Ishikawa (cell line): ENCODE measurements around the gene SRPRB.

Experiments
- CEBPB ChIP-seq: IDR thresholded peaks from 2 replicates; pipeline ENCODE4 v1.6.1; 2012
- CREB1 ChIP-seq: IDR thresholded peaks from 2 replicates; pipeline ENCODE4 v1.6.1; 2012; ENCODE audit warnings: low read depth
- EGR1 ChIP-seq: IDR thresholded peaks from 2 replicates; pipeline ENCODE4 v1.6.1; 2012
- EP300 ChIP-seq: IDR thresholded peaks from 2 replicates; pipeline ENCODE4 v1.6.1; 2012; ENCODE audit warnings: borderline replicate concordance
- FOXM1 ChIP-seq: IDR thresholded peaks from 2 replicates; pipeline ENCODE4 v1.6.1; 2012; ENCODE audit warnings: low read depth, borderline replicate concordance
- NFIC ChIP-seq: IDR thresholded peaks from 2 replicates; pipeline ENCODE4 v1.6.1; 2012
- RAD21 ChIP-seq: IDR thresholded peaks from 2 replicates; pipeline ENCODE4 v1.6.1; 2012; ENCODE audit warnings: low read depth
- TAF1 ChIP-seq: IDR thresholded peaks from 2 replicates; pipeline ENCODE4 v1.6.1; 2012; ENCODE audit warnings: low read depth, mild to moderate bottlenecking
- TCF12 ChIP-seq: IDR thresholded peaks from 2 replicates; pipeline ENCODE4 v1.6.1; 2012; ENCODE audit warnings: low read depth
- TEAD4 ChIP-seq: IDR thresholded peaks from 2 replicates; pipeline ENCODE4 v1.6.1; 2012
- YY1 ChIP-seq: IDR thresholded peaks from 2 replicates; pipeline ENCODE4 v1.6.1; 2012; ENCODE audit warnings: low read depth
- ZBTB7A ChIP-seq: IDR thresholded peaks from 2 replicates; pipeline ENCODE4 v1.6.1; 2012; ENCODE audit warnings: low read depth
- TF ChIP-seq, protein P1 (sequence below): IDR thresholded peaks from 2 replicates; pipeline ENCODE4 v1.6.1; 2012; ENCODE audit warnings: low read depth, mild to moderate bottlenecking
- TF ChIP-seq, protein P2 (sequence below): IDR thresholded peaks from 2 replicates; pipeline ENCODE4 v1.6.1; 2012
- TF ChIP-seq, protein P3 (sequence below): IDR thresholded peaks from 2 replicates; pipeline ENCODE4 v1.6.1; 2012

Gene SRPRB

DNA sequence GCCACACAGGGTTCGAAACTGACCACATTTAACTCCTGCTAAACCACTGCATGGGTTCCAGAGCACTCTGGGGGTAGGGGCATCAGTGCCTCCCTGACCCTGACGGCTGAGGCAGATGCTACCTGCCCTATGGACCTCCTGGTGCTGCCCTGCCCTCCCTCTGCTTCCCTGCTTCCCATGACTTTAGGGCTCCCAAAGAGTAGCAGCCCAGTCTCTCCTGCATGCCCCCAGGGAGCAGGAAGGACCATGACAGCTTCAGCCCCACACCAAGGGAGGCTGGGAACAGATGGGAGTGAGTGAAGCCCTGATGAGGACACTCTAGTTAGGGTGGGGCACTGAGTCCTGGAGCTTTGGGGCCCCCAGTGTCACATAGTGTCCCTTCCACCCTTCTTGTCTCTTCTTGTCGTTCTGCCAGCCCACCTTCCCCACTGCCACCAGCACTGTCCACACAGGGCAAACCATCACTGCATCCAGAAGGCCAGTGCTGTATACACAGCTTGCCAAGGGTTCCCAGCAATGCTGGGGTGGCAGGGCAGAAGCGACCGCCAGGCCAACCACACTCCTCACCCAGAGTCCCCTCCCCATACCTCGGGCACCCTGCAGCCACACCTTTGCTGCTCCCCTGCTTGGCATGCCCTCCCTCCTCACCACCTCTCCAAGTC, 31.0 kb downstream of the SRPRB start:
- TF ChIP-seq TCF12 = no peak
- TF ChIP-seq RAD21 = no peak
- no peak for TF ChIP-seq CEBPB
- no peak for TF ChIP-seq FOXM1
- TF ChIP-seq EP300 = no peak
- TF ChIP-seq YY1 = no peak

DNA sequence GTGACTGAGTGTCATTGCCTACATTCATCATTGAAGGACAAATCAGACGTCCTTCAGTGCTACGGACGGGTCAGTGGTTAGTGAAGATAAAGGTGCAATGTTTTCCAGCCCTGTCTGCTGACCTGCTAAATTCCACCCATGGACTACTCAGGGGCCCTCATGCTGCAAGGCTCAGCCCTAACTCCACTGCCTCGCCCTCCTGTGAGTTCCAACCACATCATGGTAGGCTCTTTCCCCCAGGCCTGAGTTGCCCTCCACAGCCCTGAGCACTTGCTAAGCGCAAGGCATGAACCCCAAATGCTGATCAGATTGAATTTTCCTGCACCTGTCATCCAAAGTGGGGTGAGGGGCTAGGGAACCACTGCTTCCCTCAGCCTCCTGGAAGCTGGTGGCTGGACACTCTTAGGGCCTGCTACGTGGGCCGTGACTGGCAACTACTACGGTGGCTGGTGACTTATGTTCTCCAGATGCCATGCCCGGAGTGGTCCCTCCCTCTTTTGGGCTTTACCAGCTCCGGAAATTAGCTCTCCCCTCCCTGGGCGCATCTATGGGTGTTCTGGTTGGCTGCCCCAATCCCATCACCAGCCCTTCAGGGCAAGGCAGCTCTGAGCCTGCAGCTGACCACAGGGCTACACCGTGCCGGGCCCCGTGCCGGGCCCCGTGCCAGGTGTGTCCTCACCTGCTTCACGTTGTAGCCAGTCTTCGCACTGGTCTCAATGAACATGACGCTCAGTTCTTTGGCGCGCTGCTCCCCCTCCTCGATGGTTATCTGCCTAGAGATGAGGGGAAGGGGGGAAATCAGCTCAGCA, 32.1 kb downstream of the SRPRB start:
- TF ChIP-seq NFIC (no peak), FOXM1 (no peak), ZBTB7A (no peak), YY1 (no peak), TCF12 (no peak), EGR1 (no peak), CEBPB (no peak), TAF1 (no peak), EP300 (no peak), CREB1 (no peak), TEAD4 (no peak), RAD21 (no peak)
- TF ChIP-seq, protein P1, sequence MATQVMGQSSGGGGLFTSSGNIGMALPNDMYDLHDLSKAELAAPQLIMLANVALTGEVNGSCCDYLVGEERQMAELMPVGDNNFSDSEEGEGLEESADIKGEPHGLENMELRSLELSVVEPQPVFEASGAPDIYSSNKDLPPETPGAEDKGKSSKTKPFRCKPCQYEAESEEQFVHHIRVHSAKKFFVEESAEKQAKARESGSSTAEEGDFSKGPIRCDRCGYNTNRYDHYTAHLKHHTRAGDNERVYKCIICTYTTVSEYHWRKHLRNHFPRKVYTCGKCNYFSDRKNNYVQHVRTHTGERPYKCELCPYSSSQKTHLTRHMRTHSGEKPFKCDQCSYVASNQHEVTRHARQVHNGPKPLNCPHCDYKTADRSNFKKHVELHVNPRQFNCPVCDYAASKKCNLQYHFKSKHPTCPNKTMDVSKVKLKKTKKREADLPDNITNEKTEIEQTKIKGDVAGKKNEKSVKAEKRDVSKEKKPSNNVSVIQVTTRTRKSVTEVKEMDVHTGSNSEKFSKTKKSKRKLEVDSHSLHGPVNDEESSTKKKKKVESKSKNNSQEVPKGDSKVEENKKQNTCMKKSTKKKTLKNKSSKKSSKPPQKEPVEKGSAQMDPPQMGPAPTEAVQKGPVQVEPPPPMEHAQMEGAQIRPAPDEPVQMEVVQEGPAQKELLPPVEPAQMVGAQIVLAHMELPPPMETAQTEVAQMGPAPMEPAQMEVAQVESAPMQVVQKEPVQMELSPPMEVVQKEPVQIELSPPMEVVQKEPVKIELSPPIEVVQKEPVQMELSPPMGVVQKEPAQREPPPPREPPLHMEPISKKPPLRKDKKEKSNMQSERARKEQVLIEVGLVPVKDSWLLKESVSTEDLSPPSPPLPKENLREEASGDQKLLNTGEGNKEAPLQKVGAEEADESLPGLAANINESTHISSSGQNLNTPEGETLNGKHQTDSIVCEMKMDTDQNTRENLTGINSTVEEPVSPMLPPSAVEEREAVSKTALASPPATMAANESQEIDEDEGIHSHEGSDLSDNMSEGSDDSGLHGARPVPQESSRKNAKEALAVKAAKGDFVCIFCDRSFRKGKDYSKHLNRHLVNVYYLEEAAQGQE = no peak
- TF ChIP-seq, protein P2, sequence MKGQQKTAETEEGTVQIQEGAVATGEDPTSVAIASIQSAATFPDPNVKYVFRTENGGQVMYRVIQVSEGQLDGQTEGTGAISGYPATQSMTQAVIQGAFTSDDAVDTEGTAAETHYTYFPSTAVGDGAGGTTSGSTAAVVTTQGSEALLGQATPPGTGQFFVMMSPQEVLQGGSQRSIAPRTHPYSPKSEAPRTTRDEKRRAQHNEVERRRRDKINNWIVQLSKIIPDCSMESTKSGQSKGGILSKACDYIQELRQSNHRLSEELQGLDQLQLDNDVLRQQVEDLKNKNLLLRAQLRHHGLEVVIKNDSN = no peak
- TF ChIP-seq, protein P3, sequence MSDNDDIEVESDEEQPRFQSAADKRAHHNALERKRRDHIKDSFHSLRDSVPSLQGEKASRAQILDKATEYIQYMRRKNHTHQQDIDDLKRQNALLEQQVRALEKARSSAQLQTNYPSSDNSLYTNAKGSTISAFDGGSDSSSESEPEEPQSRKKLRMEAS = no peak

DNA sequence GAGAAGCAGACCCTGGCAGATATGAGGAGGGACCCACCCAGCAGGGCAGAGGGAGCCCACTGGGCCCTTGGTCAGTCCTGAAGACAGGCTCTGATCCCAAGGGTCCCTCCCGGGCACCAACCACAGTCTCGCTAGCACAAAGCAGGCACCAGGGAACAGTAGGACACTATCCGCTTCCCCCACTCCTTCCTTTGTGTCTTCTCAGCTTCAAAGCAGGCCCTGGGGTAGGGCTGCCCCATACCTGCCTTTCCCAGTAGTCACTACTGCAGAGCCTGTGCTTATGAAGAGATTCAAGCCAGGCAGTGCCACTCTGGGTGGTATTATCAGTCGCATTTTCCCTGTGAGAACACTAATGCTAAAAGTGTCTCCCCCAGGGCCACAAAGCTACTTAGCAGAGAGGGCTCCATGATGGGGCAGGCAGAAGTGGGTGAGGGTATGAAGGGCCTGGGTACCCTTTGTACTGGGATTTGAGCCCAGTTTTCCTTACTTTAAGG, 32.7 kb downstream of the SRPRB start:
- TF ChIP-seq TAF1 = no peak
- TF ChIP-seq YY1 = no peak
- TF ChIP-seq ZBTB7A = no peak
- TF ChIP-seq CREB1 = no peak
- no peak for TF ChIP-seq FOXM1
- no peak for TF ChIP-seq TCF12
- TF ChIP-seq, protein P1 = no peak
- TF ChIP-seq EGR1 = no peak
- no peak for TF ChIP-seq CEBPB
- TF ChIP-seq, protein P2 = no peak
- no peak for TF ChIP-seq TEAD4
- no peak for TF ChIP-seq NFIC
- TF ChIP-seq, protein P3 = no peak
- no peak for TF ChIP-seq RAD21
- TF ChIP-seq EP300 = no peak

DNA sequence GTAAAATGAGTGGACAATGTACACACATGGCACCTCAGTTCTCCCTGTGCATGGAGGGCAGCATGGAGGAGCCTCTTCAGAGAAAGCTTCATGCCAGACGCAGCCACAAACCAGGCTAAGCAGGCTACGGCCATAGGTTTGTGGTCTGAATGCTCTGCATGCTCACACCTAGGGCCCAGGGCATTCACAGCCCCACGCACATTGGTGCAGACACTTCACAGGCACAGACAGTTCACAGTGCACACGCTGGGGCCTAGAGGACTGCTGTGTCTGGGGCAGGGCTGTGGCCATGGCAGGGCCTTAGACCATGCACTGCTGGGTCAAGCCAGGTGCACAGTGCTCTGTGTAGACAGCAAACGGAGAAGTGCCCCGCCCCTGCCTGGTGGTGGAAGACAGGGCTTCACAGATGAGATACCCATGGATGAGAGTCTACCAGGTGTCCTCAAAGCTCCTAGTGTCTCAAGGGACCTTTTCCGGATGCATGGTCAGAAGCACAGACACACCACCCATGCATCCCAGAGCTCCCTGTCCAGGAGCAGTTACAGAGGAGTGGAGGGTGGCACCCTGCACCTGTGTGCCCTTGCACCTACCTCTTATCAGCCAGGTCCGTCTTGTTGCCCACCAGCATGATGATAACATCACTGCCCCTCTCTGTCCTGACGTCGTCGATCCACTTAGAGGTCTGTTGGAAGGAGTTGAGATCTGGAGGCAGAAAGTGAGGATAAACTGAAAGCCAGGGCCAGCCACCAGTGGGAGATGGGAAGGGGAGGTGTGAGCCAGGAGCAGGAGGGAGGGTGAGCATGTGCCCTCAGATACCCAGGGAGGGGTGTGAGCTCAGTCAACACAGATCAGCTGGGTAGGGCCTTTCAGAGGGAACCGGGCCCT, 33.5 kb downstream of the SRPRB start:
- TF ChIP-seq, protein P2 = no peak
- TF ChIP-seq FOXM1 = no peak
- TF ChIP-seq, protein P3 = no peak
- TF ChIP-seq TCF12 = no peak
- TF ChIP-seq CREB1 = no peak
- TF ChIP-seq, protein P1 = no peak
